MCF 10A (cell line): ENCODE results near the gene CNDP2. TPM values are rescaled to one million over a fixed set of nuclear protein-coding genes. Genes with fewer than 3 reads are reported as not detected.

Experiments used
- BruUV-seq: library from RNA; stranded (reverse); fragments of 400-500 nt; replicated peaks from 2 replicates; lab custom pipeline; 2021; lab: Mats Ljungman, UMichigan
- CTCF ChIA-PET: fragments of 300-600 bp; sonication (Branson Sonifier 250); formaldehyde crosslinking; extraction: SDS; loops from one replicate; lab custom pipeline; 2021; ENCODE audit warnings: antibody characterized with exemption, inconsistent platforms; lab: Yijun Ruan, JAX
- POLR2A ChIA-PET: fragments of 300-600, 350-650 bp; sonication (Branson Sonifier 250); formaldehyde crosslinking; extraction: SDS; loops from one replicate; lab custom pipeline; 2020; ENCODE audit warnings: antibody characterized with exemption, inconsistent platforms; lab: Yijun Ruan, JAX
- DNase-seq: peaks from one replicate; pipeline ENCODE4 v3.0.0-alpha.2; 2018; ENCODE audit not compliant: unreplicated experiment
- H3K27ac Mint-ChIP-seq: one replicate; pipeline ENCODE4 v1.8.0; 2022; ENCODE audit warnings: mild to moderate bottlenecking, low read depth, mixed read lengths; ENCODE audit not compliant: unreplicated experiment
- H3K27me3 Mint-ChIP-seq: one replicate; pipeline ENCODE4 v1.8.0; 2022; ENCODE audit warnings: mixed read lengths; ENCODE audit not compliant: insufficient read depth, unreplicated experiment
- H3K36me3 Mint-ChIP-seq: one replicate; pipeline ENCODE4 v1.8.0; 2022; ENCODE audit warnings: mild to moderate bottlenecking, moderate library complexity, mixed read lengths; ENCODE audit not compliant: insufficient read depth, unreplicated experiment
- H3K4me1 Mint-ChIP-seq: one replicate; pipeline ENCODE4 v1.8.0; 2022; ENCODE audit warnings: mixed read lengths; ENCODE audit not compliant: insufficient read depth, unreplicated experiment
- H3K4me3 Mint-ChIP-seq: one replicate; pipeline ENCODE4 v1.8.0; 2022; ENCODE audit warnings: mild to moderate bottlenecking, moderate library complexity, mixed read lengths; ENCODE audit not compliant: unreplicated experiment
- H3K9me3 Mint-ChIP-seq: one replicate; pipeline ENCODE4 v1.8.0; 2022; ENCODE audit warnings: mixed read lengths; ENCODE audit not compliant: unreplicated experiment
- intact Hi-C: fragments of 100-400 bp; cut with micrococcal nuclease; formaldehyde crosslinking; loops from 2 replicates; pipeline ENCODE4 v1.14.1; 2022
- total RNA-seq: library from RNA; stranded (reverse); gene quantifications from 2 replicates; pipeline ENCODE4 v1.2.3, GENCODE V29; 2022
- TF ChIP-seq, protein P1 (sequence below): fragments of 200-600 bp; IDR thresholded peaks from one replicate; pipeline ENCODE4 v1.8.0; 2022; ENCODE audit warnings: antibody characterized with exemption, mild to moderate bottlenecking; ENCODE audit not compliant: unreplicated experiment

The CNDP2 gene
- total RNA-seq, 1 experiment from 2014 or later, result 194 TPM

DNA sequence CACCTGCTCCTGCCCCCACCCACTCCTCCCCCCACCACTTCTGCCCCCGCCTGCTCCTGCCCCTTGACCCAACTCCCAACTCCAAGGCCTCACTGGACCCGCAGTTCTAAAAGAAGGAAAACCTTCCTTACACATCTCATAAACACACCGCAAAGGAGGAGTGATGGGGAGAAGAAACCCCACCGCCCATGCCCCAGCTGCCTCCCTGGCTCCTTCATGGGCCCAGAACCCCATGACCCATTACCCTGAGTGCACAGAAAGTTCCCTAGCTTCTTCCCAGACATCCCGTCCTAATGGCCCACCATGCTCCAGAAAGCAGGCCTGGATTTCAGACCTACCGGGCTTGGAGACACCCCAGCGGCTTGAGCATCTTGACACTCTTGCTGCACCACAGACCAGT lies 17.8 kb upstream of the CNDP2 start:
- Mint-ChIP-seq H3K4me3 (no peak overlapping the region), H3K27ac (no peak overlapping the region), H3K4me1 (peaks cover 6% of the 10 kb centered on the region), H3K9me3 (peaks cover 8% of the 10 kb centered on the region), H3K36me3 (no peaks in the 10 kb centered on the region), H3K27me3 (no peaks in the 10 kb centered on the region)
- ChIA-PET POLR2A (interaction anchor here (0.6 kb wide), 1 partner anchor 63 kb away, joined by 3 read pairs; no protein-coding TSS in a partner anchor), CTCF (interaction anchor here (0.9 kb wide), 1 partner anchor 15 kb away, joined by 6 read pairs; no protein-coding TSS in a partner anchor)
- intact Hi-C loops, result no loop called here
- TF ChIP-seq, protein P1, sequence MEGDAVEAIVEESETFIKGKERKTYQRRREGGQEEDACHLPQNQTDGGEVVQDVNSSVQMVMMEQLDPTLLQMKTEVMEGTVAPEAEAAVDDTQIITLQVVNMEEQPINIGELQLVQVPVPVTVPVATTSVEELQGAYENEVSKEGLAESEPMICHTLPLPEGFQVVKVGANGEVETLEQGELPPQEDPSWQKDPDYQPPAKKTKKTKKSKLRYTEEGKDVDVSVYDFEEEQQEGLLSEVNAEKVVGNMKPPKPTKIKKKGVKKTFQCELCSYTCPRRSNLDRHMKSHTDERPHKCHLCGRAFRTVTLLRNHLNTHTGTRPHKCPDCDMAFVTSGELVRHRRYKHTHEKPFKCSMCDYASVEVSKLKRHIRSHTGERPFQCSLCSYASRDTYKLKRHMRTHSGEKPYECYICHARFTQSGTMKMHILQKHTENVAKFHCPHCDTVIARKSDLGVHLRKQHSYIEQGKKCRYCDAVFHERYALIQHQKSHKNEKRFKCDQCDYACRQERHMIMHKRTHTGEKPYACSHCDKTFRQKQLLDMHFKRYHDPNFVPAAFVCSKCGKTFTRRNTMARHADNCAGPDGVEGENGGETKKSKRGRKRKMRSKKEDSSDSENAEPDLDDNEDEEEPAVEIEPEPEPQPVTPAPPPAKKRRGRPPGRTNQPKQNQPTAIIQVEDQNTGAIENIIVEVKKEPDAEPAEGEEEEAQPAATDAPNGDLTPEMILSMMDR, result no peak
- DNase-seq, result no peak
- BruUV-seq, result no TSS peak

DNA sequence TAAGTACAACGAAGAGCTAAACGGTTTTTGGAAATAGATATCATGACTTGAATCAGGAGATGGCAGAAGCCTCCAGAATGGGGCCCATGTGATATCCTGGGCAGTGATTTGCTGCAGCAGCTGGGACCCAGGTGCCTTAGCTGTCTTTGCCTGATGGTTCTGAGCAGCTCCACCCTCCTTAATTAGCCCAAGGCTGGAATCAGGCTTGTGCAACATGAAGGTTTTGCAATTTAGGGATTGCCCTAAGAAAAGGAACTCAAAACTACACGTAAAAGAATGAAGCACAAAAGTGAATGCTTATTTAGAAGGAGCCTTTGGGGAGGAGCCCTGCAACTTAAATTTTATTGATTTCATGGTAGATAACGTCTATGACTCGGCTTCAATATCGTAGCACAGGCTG lies 17.3 kb upstream of the CNDP2 start:
- no TSS peak for BruUV-seq
- TF ChIP-seq, protein P1, result no peak
- Mint-ChIP-seq H3K27ac (no peak overlapping the region), H3K9me3 (peaks cover 8% of the 10 kb centered on the region), H3K4me1 (peaks cover 6% of the 10 kb centered on the region), H3K27me3 (no peaks in the 10 kb centered on the region), H3K4me3 (no peak overlapping the region), H3K36me3 (no peaks in the 10 kb centered on the region)
- CTCF ChIA-PET, result interaction anchor here (0.9 kb wide), 1 partner anchor 14 kb away, joined by 6 read pairs; no protein-coding TSS in a partner anchor
- POLR2A ChIA-PET, result interaction anchor here (0.6 kb wide), 1 partner anchor 63 kb away, joined by 3 read pairs; no protein-coding TSS in a partner anchor
- peak; percentile 57 for DNase-seq
- intact Hi-C loops, result no loop called here

DNA sequence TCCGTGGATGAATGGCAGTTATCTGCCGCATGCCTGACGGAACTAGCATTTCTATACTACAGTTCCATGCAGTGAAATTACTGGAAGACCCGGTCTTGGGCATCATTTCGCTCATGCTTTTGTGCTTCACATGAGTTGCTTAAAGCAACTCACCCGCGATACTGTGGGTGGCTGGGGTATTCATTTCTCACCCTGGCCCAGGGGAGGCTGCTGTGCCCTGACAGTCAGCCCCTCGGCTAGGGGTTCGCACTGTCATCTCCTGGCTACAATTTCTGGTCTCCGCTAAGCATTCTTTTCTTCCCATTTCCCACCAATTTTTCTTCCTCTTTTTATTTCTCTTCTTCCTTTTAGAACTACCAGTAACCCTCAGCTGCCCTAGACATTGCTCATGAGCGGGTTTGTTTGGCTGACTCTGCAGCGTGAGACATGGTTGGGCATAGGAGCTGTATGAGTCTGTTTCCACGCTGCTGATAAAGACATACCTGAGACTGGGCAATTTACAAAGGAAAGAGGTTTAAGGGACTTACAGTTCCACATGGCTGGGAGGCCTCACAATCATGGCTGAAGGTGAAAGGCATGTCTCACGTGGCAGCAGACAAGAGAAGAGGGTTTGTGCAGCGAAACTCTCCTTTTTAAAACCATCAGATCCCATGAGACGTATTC lies 16.5 kb upstream of the CNDP2 start:
- no peaks in the 10 kb centered on the region for H3K27me3 Mint-ChIP-seq
- intact Hi-C loops, result no loop called here
- ChIA-PET CTCF (no interaction called here), POLR2A (no interaction called here)
- H3K27ac Mint-ChIP-seq, result no peak overlapping the region
- TF ChIP-seq, protein P1, result no peak
- no peaks in the 10 kb centered on the region for H3K36me3 Mint-ChIP-seq
- BruUV-seq, result no TSS peak
- H3K4me3 Mint-ChIP-seq, result no peak overlapping the region
- H3K9me3 Mint-ChIP-seq, result peaks cover 8% of the 10 kb centered on the region
- no peak for DNase-seq
- H3K4me1 Mint-ChIP-seq, result peaks cover 6% of the 10 kb centered on the region

DNA sequence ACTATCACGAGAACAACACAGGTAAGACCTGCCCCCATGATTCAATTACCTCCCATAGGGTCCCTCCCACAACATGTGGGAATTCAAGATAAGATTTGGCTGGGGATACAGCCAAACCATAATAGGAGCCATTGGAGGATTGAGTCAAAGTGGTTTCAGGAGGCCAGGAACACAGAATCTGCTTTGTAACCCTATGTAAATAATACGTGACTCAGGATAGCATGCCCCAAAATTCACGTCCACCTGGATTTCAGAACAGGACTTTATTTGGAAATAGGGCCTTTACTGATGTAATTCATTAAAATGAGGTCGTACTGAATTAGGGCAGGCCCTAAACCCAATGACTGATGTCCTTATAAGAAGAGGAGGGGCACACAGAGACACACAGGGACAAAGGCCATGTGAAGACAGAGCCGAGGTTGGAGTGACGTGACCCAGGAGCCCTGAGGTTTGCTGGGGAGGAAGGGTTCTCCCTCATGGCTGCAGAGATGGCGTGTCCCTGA lies 16.0 kb upstream of the CNDP2 start:
- CTCF ChIA-PET, result no interaction called here
- peaks cover 8% of the 10 kb centered on the region for H3K9me3 Mint-ChIP-seq
- no peaks in the 10 kb centered on the region for H3K27me3 Mint-ChIP-seq
- DNase-seq, result no peak
- intact Hi-C loops, result no loop called here
- H3K4me3 Mint-ChIP-seq, result no peak overlapping the region
- H3K27ac Mint-ChIP-seq, result no peak overlapping the region
- no peaks in the 10 kb centered on the region for H3K36me3 Mint-ChIP-seq
- TF ChIP-seq, protein P1, result no peak
- H3K4me1 Mint-ChIP-seq, result peaks cover 6% of the 10 kb centered on the region
- POLR2A ChIA-PET, result no interaction called here
- BruUV-seq, result no TSS peak
